Upper lobe of left lung (tissue), 4 donors: ENCODE measurements around the gene ZC3H6.

Experiments used
- CTCF ChIP-seq, 6 experiments: fragments of 450-650 bp in 4 of 6; fragments of 200-600 bp in 2 of 6; sonication (generic) in 2 of 6; IDR thresholded peaks; one replicate each; pipeline ENCODE4 v1.5.1; 2016 to 2019; ENCODE audit warnings: antibody characterized with exemption in 6 of 6
- POLR2A ChIP-seq, 4 donors: fragments of 450-650 bp; IDR thresholded peaks; one replicate each; pipeline ENCODE4 v1.5.1; 2016 to 2017; ENCODE audit warnings: antibody characterized with exemption in 4 of 4, mild to moderate bottlenecking in 2 of 4

GRCh38 chr2:112251271-112251670 lies 24.1 kb upstream of the ZC3H6 start:
- TF ChIP-seq CTCF (IDR thresholded peaks at IDR 0.05) = no peak
- no peak for TF ChIP-seq POLR2A (IDR thresholded peaks at IDR 0.05)
